ENCODE data around the gene FERMT3. TPM values are rescaled to one million over a fixed set of nuclear protein-coding genes. Genes with fewer than 3 reads are reported as not detected.
"Not testable (repeated sequence)": the region's sequence is repeated elsewhere in the genome, so short reads cannot be mapped to it uniquely, and the experiment has no call there.

FERMT3 gene
- 10 to 100 TPM; 15.1 to 94.1 (median 23.2) TPM for total RNA-seq

DNA sequence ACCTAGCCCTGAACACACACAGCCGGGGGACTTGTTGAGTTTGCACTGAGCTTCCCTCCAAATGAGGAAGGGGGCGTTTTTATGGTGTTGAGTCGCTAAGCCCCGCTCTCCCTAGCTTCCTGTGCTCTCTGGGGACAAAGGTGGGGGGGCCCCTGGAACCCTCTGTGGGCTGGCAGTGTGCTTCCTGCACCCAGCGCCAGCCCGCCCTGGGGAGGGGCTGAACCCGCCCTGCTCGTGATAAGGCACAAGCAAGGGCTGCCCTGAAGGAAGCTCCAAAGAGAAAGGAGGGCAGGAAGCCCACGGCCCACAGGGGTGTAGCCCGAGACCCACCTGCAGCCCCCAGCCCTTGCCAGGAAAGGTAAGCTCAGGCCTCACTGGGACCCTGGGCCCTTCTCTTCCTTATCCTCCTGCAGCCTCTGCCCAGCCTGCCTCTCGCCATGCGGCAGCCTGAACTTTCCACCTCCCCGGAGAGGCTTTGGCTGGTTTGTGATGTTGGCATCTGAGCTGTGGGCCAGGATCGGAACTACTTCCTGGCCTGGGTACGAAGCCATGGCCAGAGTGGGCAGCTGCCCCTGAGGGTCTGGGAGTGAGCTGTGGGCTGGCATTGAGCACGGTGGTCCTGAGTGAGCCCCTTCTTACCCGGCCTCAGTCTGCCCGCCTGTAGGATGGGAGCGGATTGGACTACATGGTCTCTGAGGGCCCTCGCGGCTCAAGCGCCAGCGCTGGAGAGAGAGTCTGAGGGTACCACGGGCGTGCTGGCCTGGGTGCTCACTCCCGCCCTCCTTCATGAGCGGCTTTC lies at the start of gene FERMT3:
FERMT3 (plus strand) TSS at position 265 of the 799 bp plus-strand sequence. CDS start 644 bp downstream, outside the sequence.
- peak; percentile 87 to 95 (median 91) for DNase-seq
- H3K4me1 ChIP-seq: peaks cover 0 to 33% (median 18%) of the 10 kb centered on the region in 4 donors
- H3K27ac ChIP-seq: peak within 1 kb of the TSS; percentile 81 to 86 (median 84)
- TF ChIP-seq POLR2A (IDR thresholded peaks at IDR 0.05): peak; percentile 9 to 37
- TF ChIP-seq, protein P1, sequence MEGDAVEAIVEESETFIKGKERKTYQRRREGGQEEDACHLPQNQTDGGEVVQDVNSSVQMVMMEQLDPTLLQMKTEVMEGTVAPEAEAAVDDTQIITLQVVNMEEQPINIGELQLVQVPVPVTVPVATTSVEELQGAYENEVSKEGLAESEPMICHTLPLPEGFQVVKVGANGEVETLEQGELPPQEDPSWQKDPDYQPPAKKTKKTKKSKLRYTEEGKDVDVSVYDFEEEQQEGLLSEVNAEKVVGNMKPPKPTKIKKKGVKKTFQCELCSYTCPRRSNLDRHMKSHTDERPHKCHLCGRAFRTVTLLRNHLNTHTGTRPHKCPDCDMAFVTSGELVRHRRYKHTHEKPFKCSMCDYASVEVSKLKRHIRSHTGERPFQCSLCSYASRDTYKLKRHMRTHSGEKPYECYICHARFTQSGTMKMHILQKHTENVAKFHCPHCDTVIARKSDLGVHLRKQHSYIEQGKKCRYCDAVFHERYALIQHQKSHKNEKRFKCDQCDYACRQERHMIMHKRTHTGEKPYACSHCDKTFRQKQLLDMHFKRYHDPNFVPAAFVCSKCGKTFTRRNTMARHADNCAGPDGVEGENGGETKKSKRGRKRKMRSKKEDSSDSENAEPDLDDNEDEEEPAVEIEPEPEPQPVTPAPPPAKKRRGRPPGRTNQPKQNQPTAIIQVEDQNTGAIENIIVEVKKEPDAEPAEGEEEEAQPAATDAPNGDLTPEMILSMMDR (IDR thresholded peaks at IDR 0.05): no peak
- no peaks in the 10 kb centered on the region for H3K27me3 ChIP-seq
- H3K36me3 ChIP-seq: peaks cover 0 to 38% (median 3%) of the 10 kb centered on the region in 3 donors
- peak within 1 kb of the TSS; percentile 53 to 66 (median 56) for H3K4me3 ChIP-seq
- H3K9me3 ChIP-seq: no peaks in the 10 kb centered on the region

GRCh38 chr11:64157631-64158394 lies 48.7 kb upstream of the FERMT3 start:
- H3K36me3 ChIP-seq: no peaks in the 10 kb centered on the region
- DNase-seq: no peak
- no peak for TF ChIP-seq POLR2A (IDR thresholded peaks at IDR 0.05)
- TF ChIP-seq, protein P1 (IDR thresholded peaks at IDR 0.05): no peak
- H3K9me3 ChIP-seq: no peaks in the 10 kb centered on the region
- H3K27me3 ChIP-seq: no peaks in the 10 kb centered on the region
- no peak overlapping the region for H3K27ac ChIP-seq
- no peak overlapping the region for H3K4me3 ChIP-seq
- H3K4me1 ChIP-seq: peaks cover 0 to 5% (median 2%) of the 10 kb centered on the region in 4 donors

GRCh38 chr11:64161037-64161436 lies 45.5 kb upstream of the FERMT3 start:
- TF ChIP-seq, protein P1 (IDR thresholded peaks at IDR 0.05): no peak
- no peak for DNase-seq
- no peak overlapping the region for H3K4me3 ChIP-seq
- no peaks in the 10 kb centered on the region for H3K36me3 ChIP-seq
- H3K9me3 ChIP-seq: no peaks in the 10 kb centered on the region
- H3K27ac ChIP-seq: no peak overlapping the region
- peaks cover 0 to 12% (median 8%) of the 10 kb centered on the region in 4 donors for H3K4me1 ChIP-seq
- no peaks in the 10 kb centered on the region for H3K27me3 ChIP-seq

DNA sequence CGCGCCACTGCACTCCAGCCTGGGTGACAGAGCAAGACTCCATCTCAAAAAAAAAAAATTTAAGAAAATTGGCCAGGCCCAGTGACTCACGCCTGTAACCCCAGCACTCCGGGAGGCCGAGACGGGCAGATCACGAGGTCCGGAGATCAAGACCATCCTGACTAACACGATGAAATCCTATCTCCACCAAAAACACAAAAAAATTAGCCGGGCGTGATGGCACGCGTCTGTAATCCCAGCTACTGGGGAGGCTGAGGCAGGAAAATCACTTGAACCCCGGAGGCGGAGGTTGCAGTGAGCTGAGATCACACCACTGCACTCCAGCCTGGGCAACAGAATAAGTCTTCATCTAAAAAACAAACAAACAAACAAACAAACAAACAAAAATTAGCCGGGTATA lies 43.8 kb upstream of the FERMT3 start:
- not testable (repeated sequence) for H3K36me3 ChIP-seq, H3K9me3 ChIP-seq, DNase-seq, H3K27me3 ChIP-seq, H3K4me3 ChIP-seq, H3K27ac ChIP-seq
- peaks cover 0 to 12% (median 8%) of the 10 kb centered on the region in 4 donors for H3K4me1 ChIP-seq

- no peak overlapping the region for H3K27ac ChIP-seq
- no peak for TF ChIP-seq POLR2A (IDR thresholded peaks at IDR 0.05)
- TF ChIP-seq, protein P1 (IDR thresholded peaks at IDR 0.05): no peak
- DNase-seq: no peak
- H3K4me3 ChIP-seq: no peak overlapping the region
- no peaks in the 10 kb centered on the region for H3K36me3 ChIP-seq
- peaks cover 0 to 12% (median 8%) of the 10 kb centered on the region in 4 donors for H3K4me1 ChIP-seq
- H3K9me3 ChIP-seq: no peaks in the 10 kb centered on the region
- H3K27me3 ChIP-seq: no peaks in the 10 kb centered on the region
These were observed 42.6 kb upstream of the FERMT3 start for GRCh38 chr11:64163951-64164350.

All from Peyer's patch (tissue), 4 donors.